ENCODE results near the gene FRAS1. TPM values are rescaled to one million over a fixed set of nuclear protein-coding genes. Genes with fewer than 3 reads are reported as not detected.

FRAS1 gene
- total and polyA plus RNA-seq, 12 donors: 0.20 to 2.3 (median 0.84) TPM

GRCh38 chr4:78058591-78059523 lies 1.7 kb downstream of the FRAS1 start:
- intact Hi-C loops (cut with DNase I): loop anchor here in 1 of 2 donors (10.0 kb wide), 1 partner anchor 456 kb away; no protein-coding TSS in a partner anchor
- H3K27me3 ChIP-seq: peaks cover 11% of the 10 kb centered on the region

GRCh38 chr4:78059524-78059889 lies 2.4 kb downstream of the FRAS1 start:
- peak; percentile 20 to 67 (median 36) for DNase-seq

More at GRCh38 chr4:78058591-78059523, 1.7 kb downstream of the FRAS1 start:
- 1 to 3% (median 1%) methylated on average over 21 to 54 of the region's 54 CpGs for WGBS, 4 donors
- no peak overlapping the region for H3K27ac ChIP-seq
- peak in 5 of 7 donors; percentile 18 to 43 (median 34) for DNase-seq
- H3K4me3 ChIP-seq: peak overlapping the region in 2 of 4 donors; percentile 33 to 47
- H3K9me3 ChIP-seq (replicated peaks in 1 of 3): no peaks in the 10 kb centered on the region
- H3K36me3 ChIP-seq (replicated peaks in 1 of 2): no peaks in the 10 kb centered on the region
- peaks cover 28 to 35% of the 10 kb centered on the region in 2 donors for H3K4me1 ChIP-seq (replicated peaks in 1 of 2)
- no peak for TF ChIP-seq POLR2A (IDR thresholded peaks at IDR 0.05)
- no peak for TF ChIP-seq CTCF (IDR thresholded peaks at IDR 0.05)

DNA sequence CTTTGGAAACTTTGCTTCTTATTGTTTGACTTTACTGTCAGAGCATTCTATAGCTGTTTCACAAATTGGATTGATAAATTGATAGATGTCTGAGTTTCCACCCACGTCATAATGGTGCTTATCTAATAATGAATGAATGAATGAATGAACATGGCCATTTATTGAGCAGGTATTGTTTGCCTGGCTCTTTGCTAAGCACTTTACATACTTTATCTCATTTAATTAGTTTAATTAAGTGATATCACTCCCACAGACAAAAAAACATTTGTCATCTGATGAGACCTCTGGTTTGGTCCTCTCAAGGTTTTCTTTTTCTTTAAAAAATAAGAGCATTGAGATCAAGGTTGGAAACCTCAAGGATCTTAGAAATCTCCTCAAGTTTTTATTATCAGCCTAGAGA lies 2.8 kb downstream of the FRAS1 start:
- no peak overlapping the region for H3K27ac ChIP-seq
- H3K4me3 ChIP-seq: no peak overlapping the region
- peaks cover 28 to 35% of the 10 kb centered on the region in 2 donors for H3K4me1 ChIP-seq (replicated peaks in 1 of 2)
- TF ChIP-seq POLR2A (IDR thresholded peaks at IDR 0.05): no peak
- TF ChIP-seq CTCF (IDR thresholded peaks at IDR 0.05): no peak
- DNase-seq: no peak
- H3K36me3 ChIP-seq (replicated peaks in 1 of 2): no peaks in the 10 kb centered on the region
- H3K9me3 ChIP-seq (replicated peaks in 1 of 3): no peaks in the 10 kb centered on the region
- peaks cover 11% of the 10 kb centered on the region for H3K27me3 ChIP-seq
- 37 to 72% (median 65%) methylated on average over 1 of the region's 1 CpG for WGBS, 4 donors
- intact Hi-C loops (cut with DNase I): loop anchor here in 1 of 2 donors (10.0 kb wide), 1 partner anchor 455 kb away; no protein-coding TSS in a partner anchor

More at GRCh38 chr4:78059524-78059889, 2.4 kb downstream of the FRAS1 start:
- Histone ChIP-seq H3K36me3 (replicated peaks in 1 of 2) (no peaks in the 10 kb centered on the region), H3K27me3 (peaks cover 11% of the 10 kb centered on the region), H3K9me3 (replicated peaks in 1 of 3) (no peaks in the 10 kb centered on the region), H3K4me1 (replicated peaks in 1 of 2) (peaks cover 28 to 35% of the 10 kb centered on the region in 2 donors), H3K4me3 (peak overlapping the region in 1 of 4 donors; percentile 47), H3K27ac (no peak overlapping the region)
- WGBS, 4 donors: 1 to 7% (median 4%) methylated on average over 7 of the region's 7 CpGs
- intact Hi-C loops (cut with DNase I): loop anchor here in 1 of 2 donors (10.0 kb wide), 1 partner anchor 455 kb away; no protein-coding TSS in a partner anchor
- TF ChIP-seq POLR2A (IDR thresholded peaks at IDR 0.05) (no peak), CTCF (IDR thresholded peaks at IDR 0.05) (peak in 5 of 6 experiments; percentile 18 to 49 (median 47))

DNA sequence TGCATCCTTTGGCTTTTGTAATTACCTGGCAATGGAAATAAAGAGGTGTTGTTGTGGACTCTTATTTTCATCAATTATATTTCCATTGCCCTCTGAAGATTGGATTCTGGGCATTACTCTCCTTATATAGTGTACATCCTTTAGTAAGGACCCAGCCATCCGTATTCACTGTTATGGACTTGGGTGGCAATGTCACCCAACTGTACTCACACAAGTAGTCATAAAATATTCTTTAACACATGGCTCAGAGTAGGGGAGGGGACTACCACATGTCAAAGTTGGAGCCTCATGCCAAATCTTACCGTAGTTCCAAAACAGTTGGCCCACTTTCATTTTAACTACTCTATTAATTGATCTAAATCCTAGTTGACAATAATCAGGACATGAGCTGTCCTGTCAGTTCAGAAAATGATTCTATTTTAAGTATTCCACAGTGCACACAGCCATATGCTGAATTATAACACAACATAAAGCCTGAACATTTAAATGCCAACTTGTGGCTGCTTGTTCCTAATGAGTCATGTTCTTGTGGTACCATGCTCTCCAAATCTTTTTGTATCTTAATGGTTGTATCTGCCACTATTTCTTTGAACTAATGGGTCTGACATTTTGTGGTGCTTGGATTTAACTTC lies 4.9 kb downstream of the FRAS1 start:
- WGBS, 4 donors: 80 to 92% (median 86%) methylated on average over 2 of the region's 2 CpGs
- Histone ChIP-seq H3K27ac (no peak overlapping the region), H3K4me1 (replicated peaks in 1 of 2) (peaks cover 21 to 22% of the 10 kb centered on the region in 2 donors), H3K4me3 (no peak overlapping the region), H3K36me3 (replicated peaks in 1 of 2) (no peaks in the 10 kb centered on the region), H3K27me3 (no peaks in the 10 kb centered on the region), H3K9me3 (replicated peaks in 1 of 3) (no peaks in the 10 kb centered on the region)
- intact Hi-C loops (cut with DNase I): no loop called here
- no peak for TF ChIP-seq CTCF (IDR thresholded peaks at IDR 0.05)
- no peak for TF ChIP-seq POLR2A (IDR thresholded peaks at IDR 0.05)
- no peak for DNase-seq
